Measurements from ENCODE around the gene THRA.

The THRA gene

DNA sequence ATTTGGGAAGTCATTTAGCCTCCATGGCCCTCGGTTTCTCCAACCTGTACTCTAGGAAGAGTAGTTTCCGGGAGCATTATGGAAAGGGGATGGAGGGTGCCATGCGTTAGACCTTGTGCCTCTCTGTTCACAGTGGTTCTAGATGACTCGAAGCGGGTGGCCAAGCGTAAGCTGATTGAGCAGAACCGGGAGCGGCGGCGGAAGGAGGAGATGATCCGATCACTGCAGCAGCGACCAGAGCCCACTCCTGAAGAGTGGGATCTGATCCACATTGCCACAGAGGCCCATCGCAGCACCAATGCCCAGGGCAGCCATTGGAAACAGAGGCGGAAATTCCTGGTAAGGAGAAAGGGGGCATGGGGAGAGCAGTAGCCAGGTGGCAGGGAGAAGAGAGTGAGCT lies 21.7 kb downstream of the THRA start:
- DNase-seq, result no peak

DNA sequence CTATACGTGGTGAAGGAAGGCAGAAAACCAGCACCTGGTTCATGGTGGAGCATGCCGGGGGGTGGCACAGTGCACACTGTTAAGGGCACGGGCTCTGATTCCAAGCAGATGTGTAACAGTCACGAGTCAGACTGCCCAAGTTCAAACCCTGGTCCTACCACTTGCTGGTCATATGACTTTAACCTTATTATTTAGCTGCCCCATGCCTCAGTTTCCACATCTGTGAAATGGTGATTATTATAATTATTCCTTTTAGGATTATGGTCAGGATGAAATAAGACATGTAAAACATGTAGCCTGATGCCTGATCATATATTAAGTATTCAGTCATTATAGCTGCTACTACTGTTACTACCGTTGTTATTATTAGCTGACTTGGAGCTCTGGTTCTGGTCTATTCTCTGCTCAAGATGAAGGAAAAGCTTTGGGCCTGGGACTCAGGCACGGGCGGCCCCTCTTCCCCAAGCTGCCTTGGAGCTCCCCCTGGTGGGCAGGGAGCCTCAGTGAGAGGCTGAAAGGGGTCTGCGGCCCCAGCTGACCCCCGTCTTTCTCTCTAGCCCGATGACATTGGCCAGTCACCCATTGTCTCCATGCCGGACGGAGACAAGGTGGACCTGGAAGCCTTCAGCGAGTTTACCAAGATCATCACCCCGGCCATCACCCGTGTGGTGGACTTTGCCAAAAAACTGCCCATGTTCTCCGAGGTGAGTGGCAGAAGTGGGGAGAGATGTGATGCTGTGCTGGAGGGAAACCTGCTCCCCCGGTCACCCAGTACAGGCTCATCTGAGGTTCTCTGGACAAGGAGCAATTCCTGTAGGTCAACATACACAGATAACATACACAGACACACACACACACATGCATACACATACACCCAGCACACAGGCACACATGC lies 23.6 kb downstream of the THRA start:
- DNase-seq, result peak in 1 of 2 donors; percentile 23

DNA sequence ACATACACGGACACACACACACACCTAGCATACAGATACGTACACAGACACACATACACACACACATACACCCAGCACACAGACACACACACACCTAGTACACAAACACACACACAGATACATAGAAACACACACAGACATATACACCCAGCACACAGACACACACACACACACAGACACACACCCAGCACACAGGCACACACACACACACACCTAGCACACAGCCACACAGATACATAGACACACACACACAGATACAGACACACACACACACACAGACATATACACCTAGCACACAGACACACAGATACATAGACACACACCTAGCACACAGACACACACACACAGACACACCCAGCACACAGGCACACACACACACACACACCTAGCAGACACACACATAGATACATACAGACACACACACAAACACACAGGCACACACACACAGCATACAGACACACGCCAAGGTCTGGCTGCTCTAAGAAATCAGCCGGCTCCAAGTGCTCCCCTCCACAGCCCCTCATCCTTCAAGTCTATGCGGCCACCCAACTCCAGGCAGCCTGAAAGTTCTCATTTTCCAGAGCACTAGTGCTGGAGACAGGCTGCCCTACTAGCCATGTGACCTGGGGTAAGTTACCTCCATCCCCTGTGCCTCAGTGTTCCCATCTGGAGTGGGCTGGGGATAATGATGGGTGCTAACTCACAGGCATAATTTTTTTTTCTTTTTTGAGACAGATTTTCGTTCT lies 24.5 kb downstream of the THRA start:
- no peak for DNase-seq

DNA sequence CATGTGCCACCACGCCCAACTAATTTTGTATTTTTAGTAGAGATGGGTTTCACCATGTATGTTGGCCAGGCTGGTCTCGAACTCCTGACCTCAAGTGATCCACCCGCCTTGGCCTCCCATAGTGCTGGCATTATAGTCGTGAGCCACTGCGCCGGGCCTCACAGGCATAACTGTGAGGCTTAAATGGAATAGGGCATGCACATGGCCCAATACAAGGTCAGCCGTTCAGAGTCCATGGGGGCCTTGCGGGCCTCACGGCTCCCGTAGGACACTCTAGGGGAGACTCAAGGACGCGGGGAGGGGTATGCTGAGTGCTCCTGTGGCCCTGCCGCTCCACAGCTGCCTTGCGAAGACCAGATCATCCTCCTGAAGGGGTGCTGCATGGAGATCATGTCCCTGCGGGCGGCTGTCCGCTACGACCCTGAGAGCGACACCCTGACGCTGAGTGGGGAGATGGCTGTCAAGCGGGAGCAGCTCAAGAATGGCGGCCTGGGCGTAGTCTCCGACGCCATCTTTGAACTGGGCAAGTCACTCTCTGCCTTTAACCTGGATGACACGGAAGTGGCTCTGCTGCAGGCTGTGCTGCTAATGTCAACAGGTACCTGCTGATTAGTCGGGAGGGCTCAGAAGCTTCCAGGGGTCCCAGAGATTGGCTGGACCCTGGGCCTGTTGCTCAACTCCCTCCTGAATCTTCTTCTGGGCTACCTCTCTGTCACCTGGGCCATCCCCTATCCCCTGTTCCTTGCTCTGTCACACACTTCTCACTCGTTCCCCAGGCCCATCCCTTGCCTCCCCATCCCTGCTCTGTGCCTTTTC lies 25.3 kb downstream of the THRA start:
- no peak for DNase-seq

GRCh38 chr17:40089077-40089895 lies 26.5 kb downstream of the THRA start:
- no peak for DNase-seq

- no peak for DNase-seq
Observed at GRCh38 chr17:40090237-40091119, 27.7 kb downstream of the THRA start.

GRCh38 chr17:40091691-40092397 lies 29.1 kb downstream of the THRA start:
- DNase-seq, result no peak

GRCh38 chr17:40092581-40092980 lies 29.8 kb downstream of the THRA start:
- DNase-seq, result no peak

GRCh38 chr17:40093005-40093579 lies 30.3 kb downstream of the THRA start:
- no peak for DNase-seq

GRCh38 chr17:40093580-40094201 lies 30.9 kb downstream of the THRA start:
- no peak for DNase-seq

DNA sequence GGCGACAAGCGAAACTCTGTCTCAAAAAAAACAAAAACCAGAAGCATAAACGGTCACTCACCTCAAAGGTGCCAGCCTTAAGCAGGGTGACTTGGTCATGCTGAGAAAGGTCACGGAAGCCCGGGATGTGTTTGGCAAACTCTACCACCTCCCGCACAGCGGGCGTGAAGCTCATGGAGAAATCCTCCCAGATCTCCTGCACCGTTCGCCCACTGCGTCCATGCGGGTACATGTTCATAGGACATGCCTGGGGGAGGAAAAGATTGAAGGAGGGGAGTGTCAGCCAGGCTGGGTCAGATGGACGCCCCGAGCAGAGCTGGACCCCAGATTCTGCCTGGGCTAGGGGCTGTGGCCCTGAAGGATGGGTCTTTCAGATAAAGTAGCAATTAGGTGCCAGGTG lies 32.1 kb downstream of the THRA start:
- DNase-seq, result no peak

GRCh38 chr17:40095351-40095943 lies 32.7 kb downstream of the THRA start:
- DNase-seq, result no peak

- peak; percentile 43 to 55 for DNase-seq
Observed at GRCh38 chr17:40095944-40096791, 33.4 kb downstream of the THRA start.

- DNase-seq, result no peak
Observed at GRCh38 chr17:40097087-40097486, 34.3 kb downstream of the THRA start.

DNA sequence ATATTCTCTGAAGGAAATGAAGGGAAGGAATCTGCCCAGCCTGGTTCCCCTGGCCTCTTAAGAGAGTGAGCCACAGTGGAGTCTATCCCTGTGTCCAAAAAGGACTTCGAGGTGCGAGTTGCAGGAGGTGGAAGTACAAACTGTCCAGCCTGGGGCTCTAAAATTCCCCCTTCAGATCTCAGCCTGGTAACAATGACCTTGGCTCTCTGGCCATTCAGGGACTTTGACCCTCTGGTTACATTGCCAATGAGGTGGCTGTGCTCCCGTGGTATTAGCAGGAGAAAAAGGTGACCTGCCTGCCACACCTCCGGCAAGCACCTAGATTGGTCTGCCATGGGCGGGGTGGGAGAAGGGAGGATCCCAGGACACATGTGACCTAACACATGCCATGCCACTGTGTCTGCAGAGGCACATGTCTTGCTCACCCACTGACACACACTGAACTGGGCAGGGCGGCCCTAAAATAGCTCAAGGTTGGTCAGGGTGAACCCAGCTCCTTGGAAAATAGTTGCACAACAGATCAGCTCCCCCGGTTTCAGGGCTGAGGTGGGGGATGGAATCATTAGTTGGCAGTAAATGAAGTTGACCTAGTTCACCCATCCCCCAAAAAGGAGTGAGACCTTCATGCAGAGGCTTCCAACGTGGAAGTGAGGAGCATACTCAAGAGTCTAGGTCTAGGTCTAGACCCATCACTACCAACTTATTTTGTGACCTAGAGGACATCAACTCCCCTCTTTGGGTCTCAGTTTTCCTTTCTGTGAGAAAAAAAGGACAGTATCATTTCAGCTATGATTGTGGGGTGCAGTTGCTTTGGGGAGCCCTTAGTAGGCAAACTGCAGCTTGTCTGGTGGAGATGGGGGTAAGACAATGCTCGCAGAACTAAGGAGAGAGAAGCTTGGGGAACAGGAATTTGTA lies 35.4 kb downstream of the THRA start:
- no peak for DNase-seq

DNA sequence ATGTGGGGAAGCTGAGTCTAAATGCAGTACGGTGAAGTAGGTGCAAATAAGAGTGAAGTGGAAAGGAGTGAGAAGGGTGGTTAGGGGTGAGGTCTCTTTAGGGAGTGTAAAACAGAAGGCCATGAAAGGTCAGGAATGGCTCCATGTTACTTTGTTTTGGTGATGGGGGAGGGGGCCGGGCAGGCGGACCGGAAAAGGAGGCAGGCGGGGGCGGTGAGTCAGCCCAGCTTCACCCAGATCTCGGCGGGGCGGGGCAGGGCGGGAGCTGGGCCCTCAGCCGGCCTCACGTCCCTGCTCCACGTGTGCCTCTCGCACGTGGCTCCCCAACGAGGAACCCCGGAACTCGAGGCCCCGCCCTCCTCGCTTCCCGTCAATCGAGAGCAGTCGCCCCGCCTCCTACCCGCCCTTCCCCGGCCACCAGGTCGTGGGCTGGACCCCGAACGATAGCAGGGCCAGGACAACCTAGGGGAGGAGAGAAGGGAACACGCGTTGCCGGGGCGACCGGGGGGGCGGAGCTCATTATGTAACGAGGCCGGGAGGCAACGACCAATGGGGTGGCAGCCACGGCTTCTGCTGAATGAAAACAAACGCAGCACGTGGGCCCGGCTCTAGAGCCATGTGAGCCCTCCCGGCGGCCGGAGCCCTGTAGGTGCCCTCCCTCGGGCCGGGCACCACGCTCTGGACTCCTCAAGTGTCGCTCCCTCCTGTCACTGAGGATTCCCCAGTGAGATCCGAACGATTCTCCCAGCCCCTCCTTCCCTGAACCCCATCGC lies 36.3 kb downstream of the THRA start:
- peak; percentile 84 to 94 for DNase-seq

All from bone marrow (tissue), 2 donors.